ENCODE data around the gene CTAGE1.
"Not testable (repeated sequence)": the region's sequence is repeated elsewhere in the genome, so short reads cannot be mapped to it uniquely, and the experiment has no call there.

Gene CTAGE1

DNA sequence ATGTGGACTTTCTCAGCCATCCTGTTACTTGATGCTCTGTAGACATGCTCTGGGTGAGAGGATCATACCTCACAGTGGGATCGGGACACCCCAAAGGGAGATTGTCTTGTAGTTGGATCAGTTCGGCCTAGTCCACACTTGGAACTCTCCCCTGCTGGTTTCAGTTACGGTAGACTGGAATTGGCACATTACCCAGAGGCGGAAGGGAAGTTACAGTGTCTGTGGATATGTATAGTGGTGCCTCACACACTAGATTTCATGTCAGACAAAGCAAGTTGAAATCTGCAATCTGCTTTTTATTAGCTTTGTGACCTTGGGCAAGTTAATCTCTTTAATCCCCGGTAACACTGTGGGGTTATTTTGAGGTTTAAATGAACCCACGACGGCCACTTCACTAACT is 16.2 kb upstream of the CTAGE1 start:
- peak; percentile 8 for DNase-seq

DNA sequence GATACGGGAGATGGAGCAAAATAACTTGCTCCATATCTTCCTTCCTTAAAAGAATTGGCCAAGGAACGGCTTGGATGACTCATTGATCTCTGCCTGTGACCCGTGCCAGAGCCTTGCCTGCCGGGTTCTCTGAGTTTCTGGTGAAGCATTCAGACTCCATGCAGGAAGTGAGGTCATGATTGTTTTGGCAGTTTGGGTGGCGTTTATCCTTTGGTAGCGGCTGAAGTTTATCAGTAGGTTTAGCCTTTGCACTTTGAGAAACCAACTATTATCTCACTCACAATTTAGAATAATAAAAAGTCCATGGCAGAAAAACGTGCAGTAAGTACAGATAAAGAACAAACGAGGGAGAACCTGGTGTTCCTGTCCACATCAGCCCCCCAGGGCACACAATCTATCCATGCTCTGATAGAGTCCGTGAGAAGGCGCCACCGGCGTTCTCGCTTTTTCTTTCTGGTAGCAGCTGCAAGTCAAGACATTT is 15.0 kb upstream of the CTAGE1 start:
- DNase-seq: peak; percentile 93

DNA sequence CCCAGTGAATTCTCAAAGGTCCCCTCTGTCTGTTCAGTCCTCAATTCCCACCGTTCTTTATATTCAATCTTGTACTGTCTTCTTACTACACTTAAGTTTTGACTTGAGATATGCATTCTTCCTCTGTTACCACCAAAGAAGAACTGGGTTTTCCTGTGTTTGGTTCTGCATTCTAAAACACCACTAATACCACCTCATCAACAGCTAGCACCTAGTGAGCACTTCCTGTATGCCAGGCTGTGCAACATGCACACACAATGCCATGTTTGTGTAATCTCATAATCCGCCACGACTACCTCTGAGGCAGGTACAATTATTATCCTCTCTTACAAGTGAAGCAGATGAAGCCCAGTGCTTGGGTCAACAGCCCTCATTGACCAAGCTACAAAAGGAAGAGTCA is 11.8 kb upstream of the CTAGE1 start:
- DNase-seq: no peak

DNA sequence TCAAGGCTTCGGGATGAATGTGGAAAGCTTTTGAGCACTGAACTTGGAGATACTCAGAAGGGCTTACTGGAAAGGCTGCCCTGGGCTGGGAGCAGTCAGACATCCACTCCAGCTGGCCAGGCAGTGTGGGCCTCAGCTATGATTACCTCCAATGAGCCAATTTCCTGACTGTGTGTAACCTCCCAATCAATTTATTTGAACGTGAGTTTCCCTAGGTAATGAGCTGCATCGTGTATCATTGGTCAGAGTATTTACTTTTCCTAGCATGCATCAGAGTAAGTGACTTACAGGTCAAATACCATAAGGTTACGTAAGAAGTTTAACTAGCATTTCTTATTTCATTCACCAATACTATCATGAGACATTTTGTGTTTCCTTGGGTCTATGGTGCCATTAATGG is 11.0 kb upstream of the CTAGE1 start:
- peak; percentile 45 for DNase-seq

DNA sequence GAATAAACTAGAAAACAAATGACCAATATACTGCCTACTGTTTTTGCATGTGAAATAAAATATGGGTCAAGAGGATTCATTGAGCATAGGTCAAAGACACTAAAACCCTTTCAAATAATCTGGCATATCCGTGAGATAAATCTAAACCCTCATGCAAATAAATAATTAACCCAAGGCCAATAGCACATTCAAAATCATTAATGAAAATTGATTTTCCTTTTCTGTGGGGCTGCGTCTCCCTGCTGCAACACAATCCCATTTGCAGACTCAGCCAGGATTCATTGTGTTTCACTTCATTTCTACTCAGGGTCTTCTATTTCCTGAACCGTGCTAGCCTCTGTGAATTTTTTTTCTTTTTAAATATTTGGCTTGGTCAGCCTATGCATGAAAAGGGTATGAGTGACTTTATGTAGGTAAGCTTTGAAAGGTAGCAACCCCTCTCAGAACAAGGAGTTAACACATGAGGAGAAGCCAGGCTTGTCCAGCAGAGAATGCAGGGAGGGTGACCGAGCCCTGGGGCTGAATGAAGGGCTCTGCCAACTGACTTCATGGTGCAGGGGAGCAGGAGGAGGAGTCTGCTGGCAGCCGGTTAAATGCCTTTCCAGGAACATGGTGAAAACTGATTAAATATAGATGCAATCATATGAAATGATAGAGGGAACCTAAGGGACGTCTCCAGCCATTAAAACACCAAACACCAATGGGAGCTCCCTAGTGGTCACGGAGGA is 10.3 kb upstream of the CTAGE1 start:
- no peak for DNase-seq

DNA sequence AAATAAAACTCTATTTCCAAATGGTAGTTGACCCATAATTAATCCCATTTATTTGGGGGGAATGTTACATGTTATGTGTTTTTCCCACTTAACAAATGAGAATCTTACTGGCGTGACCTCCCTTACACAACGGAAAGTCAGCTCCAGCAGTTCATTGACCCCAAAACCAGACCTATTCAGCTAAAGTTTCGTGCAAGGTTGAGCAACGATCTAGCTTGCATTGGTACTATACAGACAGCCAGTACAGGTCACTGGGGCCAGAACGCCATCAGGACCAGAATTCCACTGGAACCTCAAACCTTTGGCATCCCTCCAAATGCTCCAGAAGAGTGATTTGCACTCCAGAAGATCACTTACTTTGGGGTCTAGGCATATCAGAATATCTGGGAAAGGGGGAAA is 6.8 kb upstream of the CTAGE1 start:
- DNase-seq: no peak

DNA sequence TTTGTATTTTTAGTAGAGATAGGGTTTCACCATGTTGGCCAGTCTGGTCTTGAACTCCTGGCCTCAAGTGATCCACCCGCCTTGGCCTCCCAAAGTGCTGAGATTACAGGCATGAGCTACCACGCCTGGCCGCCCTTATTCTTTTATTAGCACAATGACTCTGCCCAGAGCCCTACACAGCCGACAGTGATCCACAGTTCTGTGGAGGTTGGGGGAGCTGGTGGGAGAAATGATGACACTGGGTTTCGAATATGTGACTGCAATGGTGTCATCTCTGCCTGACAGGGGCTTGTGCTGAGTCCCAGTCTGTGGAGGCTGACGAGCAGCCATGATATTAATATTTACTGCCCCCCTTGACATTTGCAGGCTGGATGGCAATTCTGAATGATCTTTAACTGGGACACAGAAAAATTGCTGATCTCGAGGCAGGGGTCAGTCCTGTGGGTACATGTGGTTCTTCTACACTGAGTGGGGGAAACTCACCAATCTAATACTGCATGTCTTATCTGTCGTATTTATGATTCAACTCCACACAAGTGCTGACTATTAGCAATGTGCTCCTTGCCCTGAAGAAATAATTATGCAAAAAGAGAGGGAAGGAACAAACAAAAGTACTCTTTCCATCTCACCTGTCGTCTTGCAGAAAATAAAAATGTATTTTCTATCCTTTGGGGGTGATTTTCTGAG is 6.3 kb upstream of the CTAGE1 start:
- no peak for DNase-seq

DNA sequence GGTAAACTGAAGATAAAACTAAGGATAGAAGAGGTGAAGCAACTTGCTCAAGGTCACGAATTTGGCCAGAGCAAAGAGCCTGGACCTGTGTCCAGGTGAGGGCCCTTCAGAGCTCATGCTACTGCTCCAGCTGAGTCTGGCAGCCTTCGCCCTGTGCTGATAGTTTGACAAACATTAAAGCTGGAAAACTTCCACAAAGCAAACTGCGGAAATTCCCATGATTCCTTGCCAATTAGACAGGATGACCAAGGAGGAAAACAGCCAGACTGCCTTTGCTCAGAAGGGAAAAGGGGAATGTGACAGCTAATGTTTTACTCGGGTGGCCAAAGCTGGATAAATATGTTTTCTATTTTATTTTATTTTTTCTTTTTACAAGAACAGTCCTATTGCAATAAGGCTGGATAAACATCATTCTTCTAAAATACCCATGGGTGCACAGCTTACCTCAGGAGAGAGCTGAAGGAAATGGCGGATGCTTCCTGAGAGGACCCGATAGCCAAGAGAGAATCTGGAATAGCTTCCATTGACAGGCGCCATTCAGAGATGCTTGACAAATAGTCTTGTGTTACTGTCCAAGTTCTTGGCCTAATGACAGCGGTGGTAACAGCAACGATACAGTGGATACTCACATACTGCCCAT is 5.3 kb upstream of the CTAGE1 start:
- peak; percentile 10 for DNase-seq

DNA sequence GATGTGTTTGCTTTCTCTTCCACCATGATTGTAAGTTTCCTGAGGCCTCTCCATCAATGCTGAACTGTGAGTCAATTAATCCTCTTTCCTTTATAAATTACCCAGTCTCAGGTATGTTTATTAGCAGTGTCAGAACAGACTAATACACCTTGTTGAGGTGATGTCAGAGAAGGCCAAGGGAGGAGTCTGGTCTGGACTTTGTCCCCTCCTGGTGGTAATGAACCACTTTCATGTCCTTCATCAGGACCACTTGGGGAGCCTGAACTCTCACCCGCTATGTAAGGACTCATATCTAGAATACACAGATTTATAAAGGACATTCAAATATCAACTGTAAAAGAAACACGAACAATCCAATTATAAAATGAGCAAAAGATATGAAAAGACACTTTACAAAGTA is 2.9 kb upstream of the CTAGE1 start:
- DNase-seq: no peak

DNA sequence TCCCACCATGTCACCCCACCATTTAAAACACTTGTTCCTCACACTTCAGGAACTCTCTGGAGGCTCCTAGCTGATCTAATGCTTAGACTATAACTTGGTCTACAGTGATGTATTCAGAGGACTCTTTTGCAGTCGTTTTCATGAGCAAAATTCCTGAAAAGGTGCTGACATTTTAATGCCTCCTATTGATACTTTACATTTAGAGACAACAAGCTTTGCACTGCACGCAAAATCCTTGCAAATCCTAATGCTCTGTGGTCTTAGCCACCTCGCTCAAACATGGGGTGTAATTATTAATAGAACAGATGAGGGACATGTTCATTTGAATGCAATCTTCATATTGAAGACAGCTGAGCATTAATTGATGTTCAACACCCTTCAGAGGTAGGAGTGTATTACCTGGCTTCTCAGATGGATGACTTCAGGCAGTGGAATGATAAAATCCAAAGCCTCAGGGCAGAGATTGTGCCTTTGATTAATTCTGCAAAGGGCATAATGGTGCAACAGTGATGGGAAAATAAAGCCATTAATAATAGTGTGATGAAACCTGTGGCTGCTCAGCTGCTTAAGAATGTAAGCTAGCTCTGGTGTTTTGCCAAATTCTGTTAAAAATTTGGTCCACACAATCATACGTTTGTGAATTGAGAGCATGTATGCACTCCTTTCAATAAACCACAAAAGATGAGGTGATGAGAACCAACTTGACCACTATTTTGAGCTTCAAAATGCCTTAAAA is 5.4 kb downstream of the CTAGE1 start:
- DNase-seq: no peak

DNA sequence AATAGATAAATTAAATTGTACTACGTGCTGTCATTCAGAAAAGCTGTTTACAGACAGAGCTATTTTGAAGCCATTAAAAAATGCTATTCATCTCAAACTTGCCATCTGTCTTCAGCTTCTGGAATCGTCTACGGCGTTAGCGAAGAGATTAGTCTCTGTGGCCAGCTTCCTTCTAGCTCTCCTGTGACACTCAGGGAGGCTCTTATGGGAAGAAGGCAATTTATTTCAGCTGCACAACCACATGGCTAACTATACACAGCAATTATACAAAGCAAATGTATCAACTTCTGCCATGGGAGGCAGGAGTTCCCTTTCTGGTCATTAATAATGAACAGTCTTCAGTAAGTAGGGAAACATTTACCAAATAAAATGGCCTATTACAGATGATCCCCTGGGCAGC is 6.3 kb downstream of the CTAGE1 start:
- DNase-seq: no peak

DNA sequence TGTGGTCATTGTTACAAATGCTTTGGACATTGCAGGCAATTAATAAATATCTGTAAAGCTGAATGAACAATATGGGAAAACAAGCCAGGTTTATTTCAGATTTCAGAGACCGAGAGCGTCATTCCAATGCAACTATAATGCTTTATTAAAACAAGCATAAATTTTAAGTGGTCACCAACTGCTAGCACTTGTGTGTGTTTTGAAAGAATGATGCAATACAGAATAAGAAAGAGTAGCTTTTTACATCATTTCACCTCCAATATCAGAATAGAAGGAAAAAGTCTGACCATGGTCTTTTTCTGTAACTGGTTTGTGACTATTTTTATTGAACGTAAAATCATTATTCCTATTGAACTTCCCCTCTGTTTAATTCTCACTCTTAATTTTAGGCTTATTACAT is 7.6 kb downstream of the CTAGE1 start:
- no peak for DNase-seq

DNA sequence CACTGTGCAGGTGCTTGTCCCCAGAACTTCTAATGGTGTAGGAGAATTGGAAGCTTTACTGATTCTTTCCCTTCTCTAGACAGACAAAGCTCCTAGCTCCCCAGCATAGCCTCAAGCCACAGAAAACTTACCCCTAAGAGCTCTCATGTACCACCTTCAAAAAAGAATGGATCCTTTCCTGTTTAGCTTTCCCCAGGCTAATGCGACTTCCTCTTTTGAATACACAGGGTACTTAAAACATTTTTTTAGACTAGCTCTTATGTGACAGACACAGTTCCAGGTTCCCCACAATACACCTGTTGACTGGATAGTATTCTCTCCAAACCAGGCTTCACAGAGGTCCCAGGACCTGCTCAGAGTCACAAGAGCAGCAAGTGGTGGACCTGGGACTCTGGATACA is 8.3 kb downstream of the CTAGE1 start:
- no peak for DNase-seq

DNA sequence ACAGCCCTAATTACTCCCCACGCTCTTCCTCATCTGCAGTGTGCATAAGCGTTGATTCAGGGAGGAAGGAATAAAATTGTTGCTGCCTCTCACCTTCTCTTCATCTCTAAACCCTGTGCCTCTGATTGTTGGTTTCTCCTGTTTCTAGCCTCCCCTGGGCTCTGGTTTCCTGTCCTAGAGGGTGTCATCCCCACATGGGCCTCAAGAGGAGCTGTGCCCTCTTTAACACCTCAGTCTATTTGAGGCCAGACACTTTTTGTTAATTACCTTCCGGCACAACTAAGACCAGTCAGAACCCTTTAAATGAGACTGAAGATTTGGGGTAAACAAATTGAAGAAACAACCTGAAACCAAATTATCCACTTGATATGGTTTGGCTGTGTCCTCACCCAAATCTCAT is 9.7 kb downstream of the CTAGE1 start:
- DNase-seq: no peak

DNA sequence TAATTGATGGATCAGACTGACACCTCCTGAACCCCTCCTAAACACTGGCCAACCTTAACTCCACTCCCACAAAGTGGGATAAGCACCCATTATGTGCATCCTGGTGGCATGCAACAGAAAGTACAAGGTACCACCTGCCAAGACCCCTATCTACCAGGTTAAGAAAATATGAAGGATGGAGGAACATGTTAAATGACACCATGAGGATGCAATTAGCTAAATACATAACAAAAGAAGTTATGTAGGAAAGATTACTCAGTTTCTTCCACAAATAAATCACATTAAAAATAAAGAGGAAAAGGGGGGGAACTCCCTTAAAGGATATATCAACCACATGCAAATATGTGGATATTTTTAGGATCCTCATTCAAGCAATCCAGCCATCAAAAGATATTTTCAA is 12.6 kb downstream of the CTAGE1 start:
- no peak for DNase-seq

DNA sequence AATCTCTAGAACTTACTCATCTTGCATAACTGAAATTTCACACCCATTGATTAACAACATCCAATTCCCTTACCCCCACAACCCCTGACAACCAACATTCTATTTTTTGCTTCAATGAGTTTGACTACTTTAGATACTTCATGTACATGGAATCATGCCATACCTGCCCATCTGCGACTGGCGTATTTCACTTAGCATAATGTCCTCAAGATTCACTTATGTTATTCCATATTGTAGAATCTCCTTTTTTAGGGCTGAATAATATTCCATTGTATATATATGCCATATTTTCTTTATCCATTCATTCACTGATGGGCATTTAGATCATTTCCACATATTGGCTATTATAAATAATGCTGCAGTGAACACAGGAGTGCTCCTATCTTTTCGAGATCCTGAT is 13.8 kb downstream of the CTAGE1 start:
- DNase-seq: no peak

DNA sequence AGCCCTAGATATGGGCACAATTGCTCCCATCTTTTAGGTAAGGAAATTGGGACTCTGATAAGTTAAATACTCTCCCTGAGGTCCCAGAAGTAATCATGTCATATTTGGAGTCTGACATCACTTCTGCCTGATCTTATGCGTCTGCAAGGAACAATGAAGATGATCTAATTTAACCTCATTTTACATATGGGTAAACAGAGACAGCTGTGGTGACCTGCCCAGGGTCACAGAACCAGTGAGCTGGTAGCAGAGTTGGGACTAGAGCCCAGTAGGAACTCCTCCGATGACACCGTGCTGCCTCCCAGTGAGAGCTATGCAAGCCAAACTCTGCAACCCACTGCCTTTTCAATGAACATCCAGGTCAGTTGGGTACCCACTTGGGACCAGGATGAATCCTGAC is 17.8 kb downstream of the CTAGE1 start:
- peak; percentile 2 for DNase-seq

DNA sequence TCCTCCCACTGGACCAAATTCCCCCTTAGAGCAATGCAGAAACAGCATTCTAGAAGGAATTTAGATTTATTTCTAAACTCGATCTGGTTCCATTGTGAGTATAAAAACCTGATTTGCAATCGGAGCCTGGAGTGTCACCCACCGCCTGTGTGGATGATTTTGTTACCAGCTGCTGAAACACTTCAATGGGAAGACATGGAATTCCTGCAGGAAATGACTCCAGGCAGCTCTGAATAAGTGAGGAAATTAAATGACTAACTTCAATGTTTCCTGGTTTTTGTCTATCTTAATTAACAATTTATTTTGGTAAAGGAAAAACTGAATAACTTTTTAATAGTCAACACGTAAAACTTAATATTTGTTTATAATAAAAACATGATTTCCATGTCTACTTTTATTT is 19.3 kb downstream of the CTAGE1 start:
- no peak for DNase-seq

DNA sequence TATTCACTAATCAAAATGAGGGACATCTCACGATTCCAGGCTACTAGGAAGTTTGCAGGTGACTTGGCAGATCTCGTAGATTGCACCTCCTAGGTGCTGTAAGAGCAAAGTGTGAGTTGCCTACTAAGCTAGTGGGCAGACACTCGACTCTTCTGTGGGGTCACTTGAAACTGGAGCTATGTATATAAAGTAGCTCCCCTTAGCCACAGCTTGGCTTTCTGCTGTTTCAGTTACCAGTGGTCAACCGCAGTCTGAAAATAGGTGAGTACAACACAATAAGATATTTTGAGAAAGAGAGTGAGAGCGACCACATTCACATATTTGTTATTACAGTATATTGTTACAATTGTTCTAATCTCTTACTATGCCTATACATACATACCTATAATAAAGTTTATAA is 23.3 kb downstream of the CTAGE1 start:
- DNase-seq: no peak

DNA sequence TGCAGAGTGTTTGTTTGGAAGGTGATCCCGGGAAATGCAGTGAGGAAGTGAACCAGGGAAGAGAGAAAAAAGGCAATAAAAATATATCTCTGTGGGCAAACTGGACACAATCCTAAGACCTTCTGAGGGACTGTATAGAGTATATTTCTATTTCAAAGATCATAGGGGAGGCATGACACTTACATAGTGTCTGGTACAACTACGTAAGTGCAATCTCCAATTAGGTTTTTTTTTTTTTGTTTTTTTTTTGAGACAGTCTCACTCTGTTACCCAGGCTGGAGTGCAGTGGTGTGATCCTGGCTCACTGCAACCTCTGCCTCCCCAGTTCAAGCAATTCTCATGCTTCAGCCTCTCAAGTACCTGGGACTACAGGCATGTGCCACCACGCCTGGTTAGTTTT is 24.6 kb downstream of the CTAGE1 start:
- DNase-seq: not testable (repeated sequence)

DNA sequence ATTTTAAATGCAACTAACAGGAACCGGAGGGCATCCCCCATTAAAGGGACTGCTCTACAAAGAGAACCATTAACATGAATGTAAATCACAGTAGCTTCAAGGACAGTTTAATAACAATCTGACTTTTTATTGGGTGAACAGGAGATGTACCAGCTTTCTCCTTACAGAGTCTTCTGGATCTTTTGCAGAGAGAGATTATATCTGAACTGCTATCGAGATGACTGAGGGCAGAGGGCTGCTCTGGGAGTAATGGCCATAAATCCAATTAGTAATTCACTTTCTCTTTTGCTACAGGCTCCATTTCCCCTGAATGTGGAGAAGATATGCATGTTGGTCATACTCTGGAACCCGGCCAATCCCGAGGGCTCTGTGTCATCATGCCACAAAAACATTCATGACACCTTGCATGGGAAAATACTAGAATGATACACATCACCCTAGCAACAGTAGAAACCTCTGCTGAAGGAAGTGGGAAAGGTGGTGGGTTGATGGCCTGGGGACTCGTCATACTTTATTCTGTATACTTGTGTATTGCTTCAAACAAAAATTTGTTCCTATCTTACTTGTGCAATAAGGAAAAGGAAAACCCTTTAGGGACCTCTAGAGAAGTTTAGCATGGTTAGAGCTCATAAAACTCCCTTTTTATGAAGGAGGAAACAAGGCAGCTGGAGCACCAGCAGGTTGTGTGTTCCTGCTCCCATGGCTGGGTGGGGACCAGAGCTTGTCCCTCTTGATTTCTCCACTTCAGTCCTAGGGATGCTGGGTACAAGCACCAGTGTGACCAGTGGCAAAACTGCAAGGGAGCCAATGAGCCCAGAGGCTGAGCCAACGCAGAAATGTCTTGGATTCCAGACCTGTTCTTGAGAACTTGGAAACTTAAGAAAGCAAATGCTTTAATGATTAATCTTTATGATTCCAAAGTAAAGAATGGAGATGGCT is 26.0 kb downstream of the CTAGE1 start:
- peak; percentile 81 for DNase-seq

DNA sequence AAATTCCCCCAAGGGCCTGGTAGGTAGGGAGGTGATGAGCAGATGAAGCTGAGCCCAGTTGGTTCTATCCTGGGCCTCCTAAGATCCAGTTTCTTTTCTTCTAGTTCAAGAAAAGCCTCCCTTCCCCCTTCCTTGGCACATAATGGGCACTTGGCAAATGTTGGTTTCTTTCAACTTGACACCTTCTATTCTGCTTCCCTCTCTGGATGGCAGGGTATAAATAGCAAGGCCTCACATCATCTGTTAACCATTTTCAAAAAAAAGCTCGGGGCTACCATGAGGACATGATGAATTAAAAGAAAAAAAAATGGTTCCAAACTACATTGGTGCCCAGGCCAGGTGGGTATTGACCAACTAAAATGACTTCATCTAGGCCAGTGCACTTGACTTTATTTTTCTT is 29.9 kb downstream of the CTAGE1 start:
- no peak for DNase-seq

Data from HCEC 1CT (cell line).